ENCODE results near the gene CACNA1I.

- TF ChIP-seq CTCF (IDR thresholded peaks at IDR 0.05) (no peak), POLR2A (IDR thresholded peaks at IDR 0.05) (no peak)
Observed at GRCh38 chr22:39649500-39650089, 79.0 kb downstream of the CACNA1I start.

Data from body of pancreas (tissue), 4 donors.